ENCODE data around the gene ASAP2.

GRCh38 chr2:9288233-9288632 is 81.6 kb downstream of the ASAP2 start:
- TF ChIP-seq EZH2 (IDR thresholded peaks at IDR 0.05): no peak
- no peak for TF ChIP-seq POLR2AphosphoS5 (IDR thresholded peaks at IDR 0.05; ENCODE audit: borderline replicate concordance, low read depth, low read length)
- TF ChIP-seq FOXP2 (optimal IDR thresholded peaks at IDR 0.05; ENCODE audit: control extremely low read depth, extremely low read length, insufficient read depth): no peak

All from SK-N-MC (cell line).